A204.1 (cell line): ENCODE measurements around the gene SLC35F4.

Experiments
- FAIRE-seq: peaks from 2 replicates; lab custom pipeline; 2012; peaks lifted over from hg19 to GRCh38; lab: Jason Lieb, UNC

The SLC35F4 gene

DNA sequence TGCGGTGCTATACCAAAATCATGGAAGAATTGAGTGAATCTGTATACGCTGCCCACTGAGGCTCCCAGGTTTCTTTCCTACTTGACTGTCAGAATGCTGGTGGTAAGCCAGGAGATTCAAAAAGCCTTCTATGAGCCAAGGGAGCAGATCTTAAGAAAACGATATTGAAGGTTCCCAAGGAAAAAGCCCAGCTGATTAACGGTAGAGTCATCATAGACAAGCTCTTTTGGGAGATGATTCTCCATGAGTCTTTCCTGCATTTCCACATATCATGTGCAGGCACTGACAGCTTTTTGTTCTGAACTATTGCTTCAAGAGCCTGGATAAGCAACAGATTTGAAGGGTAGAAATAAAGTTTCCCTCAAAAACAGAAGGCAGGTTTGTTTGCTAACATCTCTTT, 17.5 kb downstream of the SLC35F4 start:
- FAIRE-seq: no peak

- FAIRE-seq: no peak
These were observed 18.2 kb downstream of the SLC35F4 start for GRCh38 chr14:57847706-57848105.

GRCh38 chr14:57847096-57847495, 18.8 kb downstream of the SLC35F4 start:
- FAIRE-seq: peak; percentile 96

GRCh38 chr14:57846596-57846995, 19.3 kb downstream of the SLC35F4 start:
- FAIRE-seq: no peak

- FAIRE-seq: peak; percentile 96
These were observed 19.9 kb downstream of the SLC35F4 start for GRCh38 chr14:57845802-57846531.

DNA sequence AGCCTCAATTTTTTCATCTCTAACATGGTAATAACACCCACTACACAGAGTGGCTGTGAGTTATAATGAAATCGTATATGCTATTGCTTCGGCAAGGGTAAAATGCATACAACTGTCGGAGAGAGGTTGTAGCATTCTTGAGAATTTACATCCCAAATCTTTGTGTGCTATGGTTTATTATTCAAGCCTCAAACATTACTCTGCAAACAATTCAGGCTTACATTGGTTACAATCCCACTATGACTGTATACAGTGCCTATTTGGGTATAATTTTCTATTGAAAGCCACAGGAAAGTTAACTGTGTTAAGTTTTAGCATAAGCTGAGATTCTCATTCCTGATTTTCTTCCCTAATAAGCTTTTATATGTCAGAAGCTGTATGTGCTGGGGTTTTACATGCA, 20.6 kb downstream of the SLC35F4 start:
- no peak for FAIRE-seq

GRCh38 chr14:57837267-57837666, 28.6 kb downstream of the SLC35F4 start:
- FAIRE-seq: no peak

- FAIRE-seq: no peak
These were observed 30.1 kb downstream of the SLC35F4 start for GRCh38 chr14:57835766-57836165.

GRCh38 chr14:57834961-57835360, 30.9 kb downstream of the SLC35F4 start:
- FAIRE-seq: no peak

DNA sequence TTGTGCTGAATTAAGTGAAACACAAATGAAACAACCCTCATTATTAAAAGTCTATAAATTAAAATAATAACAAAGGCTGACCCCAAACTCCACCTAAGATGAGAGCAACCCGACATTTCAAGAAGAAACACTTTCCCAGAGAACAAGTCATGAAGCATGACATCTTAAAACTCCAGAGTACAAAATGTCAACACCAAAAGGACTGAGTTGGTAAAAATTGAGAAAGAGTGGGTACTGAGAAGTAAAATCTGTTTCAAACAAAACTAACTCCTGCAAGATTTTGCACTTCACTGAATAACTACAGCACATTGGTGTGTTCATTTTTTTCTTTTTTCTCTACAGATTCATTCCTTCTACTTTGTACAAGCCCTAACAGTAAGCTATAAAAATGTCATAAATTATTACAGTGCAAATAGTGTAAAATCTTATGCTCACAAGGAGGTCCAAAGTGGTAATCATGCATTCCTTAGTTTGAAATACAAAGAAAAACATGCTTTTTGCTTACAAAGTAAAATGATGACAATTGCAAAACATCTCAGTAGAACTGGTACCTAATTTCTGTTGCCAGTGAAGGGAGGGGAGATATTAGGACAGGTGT, 31.8 kb downstream of the SLC35F4 start:
- no peak for FAIRE-seq

- FAIRE-seq: peak; percentile 100
These were observed 32.6 kb downstream of the SLC35F4 start for GRCh38 chr14:57833323-57833722.

DNA sequence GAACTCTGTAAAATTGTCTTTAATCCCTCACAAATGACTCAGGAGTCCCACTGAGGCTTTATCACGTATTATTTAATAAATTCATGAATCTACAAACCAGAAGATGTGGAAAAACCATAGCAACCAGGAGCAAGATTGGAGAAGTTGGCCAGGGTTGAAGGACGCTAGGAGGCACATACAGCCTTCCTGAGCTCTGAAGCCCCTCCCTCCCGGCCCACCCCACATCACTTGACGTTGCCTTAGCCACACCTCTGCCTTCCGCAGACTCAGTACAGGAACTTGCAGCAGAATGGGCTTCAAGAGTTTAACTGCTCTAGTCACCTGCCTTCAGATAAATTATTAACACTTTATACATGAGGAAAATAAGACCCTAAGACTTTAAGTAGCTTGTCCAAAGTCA, 33.9 kb downstream of the SLC35F4 start:
- FAIRE-seq: no peak

GRCh38 chr14:57828713-57829112, 37.2 kb downstream of the SLC35F4 start:
- no peak for FAIRE-seq

GRCh38 chr14:57823015-57823660, 42.8 kb downstream of the SLC35F4 start:
- no peak for FAIRE-seq

DNA sequence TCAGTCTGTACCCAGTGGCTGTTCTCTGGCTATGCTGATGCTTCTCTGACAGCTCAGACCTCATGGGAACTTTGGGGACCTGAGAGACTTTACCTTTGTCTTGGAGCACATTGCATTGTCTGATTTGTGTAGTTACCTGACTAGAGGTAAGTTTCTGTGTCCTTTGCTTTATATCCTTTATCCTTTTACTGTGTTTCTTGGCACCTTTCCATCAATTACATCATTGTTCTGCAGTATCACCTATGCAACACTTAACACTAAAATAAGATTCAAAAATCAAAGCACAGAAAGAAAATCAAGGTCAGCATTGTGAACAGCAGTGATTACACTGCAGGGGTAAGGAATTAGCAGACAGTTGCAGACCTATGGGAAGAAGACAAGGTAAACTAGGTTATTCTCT, 43.8 kb downstream of the SLC35F4 start:
- no peak for FAIRE-seq

DNA sequence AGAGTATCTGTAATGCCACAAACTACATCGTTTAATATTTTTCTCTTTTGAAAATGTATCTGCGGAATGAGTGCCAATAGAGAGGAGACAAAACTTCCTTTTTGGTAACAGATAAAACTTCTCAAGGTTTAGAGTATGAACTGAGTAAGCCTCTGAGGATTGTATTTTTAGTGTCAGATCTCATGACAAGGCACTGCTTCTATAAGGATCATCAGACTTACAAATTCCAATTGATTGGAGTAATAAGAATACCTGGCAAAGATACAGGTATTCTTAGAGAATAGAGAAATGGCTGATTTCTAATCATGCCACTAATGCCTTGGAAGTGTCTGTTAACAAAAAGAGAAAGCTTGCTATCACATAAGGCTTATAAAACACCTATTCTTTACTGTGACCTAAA, 45.3 kb downstream of the SLC35F4 start:
- peak; percentile 48 for FAIRE-seq

DNA sequence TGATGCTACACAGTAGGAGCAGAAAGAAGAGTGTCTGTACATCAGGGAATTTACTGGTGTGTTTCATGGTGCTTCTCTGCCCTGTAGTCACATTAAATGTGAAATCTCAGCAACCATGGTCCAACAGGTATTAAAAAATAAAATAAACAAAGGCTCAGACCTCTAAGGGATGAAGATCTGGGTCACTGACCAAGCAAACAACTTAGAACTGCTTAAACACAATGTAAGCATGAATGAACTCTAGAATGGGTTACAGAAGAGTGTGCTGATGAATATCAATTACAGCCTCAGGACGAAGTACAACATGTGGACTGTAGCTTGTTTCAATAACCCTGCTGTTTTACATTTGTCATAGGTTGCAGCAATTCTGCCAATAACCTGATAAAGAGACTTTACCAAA, 47.4 kb downstream of the SLC35F4 start:
- FAIRE-seq: no peak

DNA sequence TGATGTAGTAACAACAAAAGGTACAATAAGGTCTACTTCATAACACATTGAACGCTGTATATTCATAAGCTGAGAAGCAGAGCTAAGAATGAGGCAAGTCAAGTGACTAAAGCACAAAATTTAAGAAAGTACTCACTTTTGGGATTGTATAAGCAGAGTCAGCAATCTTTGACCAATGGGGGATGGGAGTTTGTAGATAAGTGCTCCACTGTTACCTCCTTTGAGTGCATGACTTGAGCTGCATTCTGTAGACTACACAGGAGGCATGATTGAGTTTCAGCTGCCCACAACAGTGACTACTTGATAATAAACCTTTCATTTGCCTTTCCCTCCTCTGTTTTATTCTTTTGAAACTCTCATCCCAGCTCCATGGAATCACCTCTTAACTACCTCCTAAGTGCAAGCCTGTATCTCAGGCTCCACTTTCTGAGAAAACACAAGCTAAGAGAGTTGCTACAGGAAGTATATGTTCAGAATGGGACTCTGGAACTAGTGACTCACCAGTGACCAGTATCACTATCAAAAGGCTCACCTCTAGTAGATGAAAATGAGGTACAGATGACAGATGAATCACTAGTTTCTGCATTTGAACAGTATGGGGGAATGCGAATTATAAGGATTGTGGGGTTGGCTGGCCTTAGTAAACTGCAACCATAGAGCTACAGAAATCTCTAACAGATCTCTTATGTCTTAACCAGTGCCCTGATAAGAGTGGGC, 49.2 kb downstream of the SLC35F4 start:
- peak; percentile 40 for FAIRE-seq

DNA sequence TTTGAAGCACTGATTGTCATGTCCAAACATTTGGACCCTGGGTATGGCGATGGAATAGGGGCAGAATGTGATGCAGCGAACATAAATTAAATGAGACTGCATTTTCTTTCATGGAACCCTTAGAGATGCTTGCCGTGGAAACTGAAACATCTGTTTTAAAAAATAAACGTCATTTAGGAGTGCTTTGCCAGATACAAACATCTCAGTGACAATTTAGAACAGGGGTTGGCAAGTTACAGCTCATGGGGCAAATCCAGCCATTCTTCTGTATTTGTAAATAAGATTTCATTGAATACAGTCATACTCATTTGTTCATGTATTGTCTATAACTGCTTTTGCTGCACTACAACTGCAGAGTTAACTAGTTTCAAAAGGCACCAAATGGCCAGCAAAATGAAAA, 51.2 kb downstream of the SLC35F4 start:
- FAIRE-seq: no peak

DNA sequence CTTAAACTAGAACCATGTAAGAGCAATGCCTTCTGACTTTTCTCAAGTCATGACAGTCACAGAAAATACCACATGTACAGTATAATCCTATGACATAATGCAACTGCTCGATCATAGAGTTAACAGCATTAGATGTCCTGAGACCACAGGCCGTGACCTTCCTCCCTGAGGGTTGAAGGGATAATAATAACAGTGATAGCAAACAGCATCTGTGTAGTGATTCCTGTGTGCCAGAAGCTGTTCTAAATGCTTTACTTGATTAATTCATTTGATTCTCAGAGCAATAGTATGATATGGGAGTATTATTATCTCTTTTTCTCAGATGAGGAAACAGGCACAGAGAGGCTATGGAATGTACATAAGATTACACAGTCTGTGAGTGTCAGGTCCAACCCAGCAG, 53.2 kb downstream of the SLC35F4 start:
- FAIRE-seq: no peak

GRCh38 chr14:57811998-57812546, 53.8 kb downstream of the SLC35F4 start:
- no peak for FAIRE-seq

GRCh38 chr14:57809808-57810207, 56.1 kb downstream of the SLC35F4 start:
- no peak for FAIRE-seq

GRCh38 chr14:57797160-57797559, 68.7 kb downstream of the SLC35F4 start:
- no peak for FAIRE-seq
